Measurements from ENCODE around the gene SRF.
"Not testable (repeated sequence)": the region's sequence is repeated elsewhere in the genome, so short reads cannot be mapped to it uniquely, and the experiment has no call there.

The SRF gene

GRCh38 chr6:43128926-43129325, 42.1 kb upstream of the SRF start:
- no peak overlapping the region for H2AFZ ChIP-seq (ENCODE audit: low read depth)
- H3K4me3 ChIP-seq (IDR thresholded peaks at IDR 0.05; ENCODE audit: insufficient read depth, low read depth, low read length): no peak overlapping the region
- no peaks in the 10 kb centered on the region for H3K79me2 ChIP-seq (ENCODE audit: insufficient read depth, low read depth)
- H3K27me3 ChIP-seq (ENCODE audit: insufficient read depth, low read depth): no peaks in the 10 kb centered on the region
- H3K4me2 ChIP-seq: no peak overlapping the region
- no peaks in the 10 kb centered on the region for H4K20me1 ChIP-seq (ENCODE audit: insufficient read depth)
- H3K36me3 ChIP-seq (ENCODE audit: insufficient read depth): no peaks in the 10 kb centered on the region
- no peaks in the 10 kb centered on the region for H3K4me1 ChIP-seq (ENCODE audit: low read depth, poor library complexity, severe bottlenecking)
- no peak overlapping the region for H3K27ac ChIP-seq
- no peak overlapping the region for H3K9ac ChIP-seq
- TF ChIP-seq CTCF (conservative IDR thresholded peaks at IDR 0.05; ENCODE audit: low read depth, low read length): no peak

DNA sequence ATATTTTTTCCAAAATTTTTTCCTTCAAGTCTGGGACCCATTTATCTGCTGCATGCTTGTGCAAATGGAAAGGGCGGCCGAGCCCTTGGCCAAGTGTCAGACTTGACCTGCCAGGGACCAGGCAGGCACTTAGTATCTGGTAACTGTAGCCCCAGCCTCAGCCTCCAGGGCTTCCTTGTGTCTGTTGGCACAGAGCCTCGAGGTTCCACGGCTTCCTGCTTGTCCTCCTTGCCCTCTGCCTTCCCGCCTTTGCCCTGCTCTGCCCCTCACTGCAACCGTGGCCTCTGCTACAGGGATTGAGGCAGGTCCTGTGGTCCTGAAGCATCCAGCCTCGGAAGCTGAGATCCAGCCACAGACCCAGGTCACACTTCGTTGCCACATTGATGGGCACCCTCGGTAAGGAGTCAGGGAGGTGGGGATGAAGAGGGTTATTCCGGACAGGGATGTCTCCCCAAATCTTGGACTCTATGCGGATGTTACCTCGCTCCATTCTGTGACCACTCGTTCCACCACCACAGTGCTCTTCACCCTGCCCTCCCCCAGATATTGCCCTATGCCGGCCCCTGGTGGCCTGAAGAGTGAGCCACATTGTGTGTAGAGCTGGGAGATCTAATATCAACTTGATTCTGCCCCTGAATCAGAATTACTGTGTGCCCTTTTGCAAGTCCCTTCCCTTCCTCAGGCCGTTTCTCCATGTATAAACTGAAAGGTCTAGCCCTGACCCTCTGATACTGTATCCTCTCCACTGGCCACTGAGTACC, 41.5 kb upstream of the SRF start:
- Histone ChIP-seq H3K4me1 (ENCODE audit: low read depth, poor library complexity, severe bottlenecking) (no peaks in the 10 kb centered on the region), H3K27me3 (ENCODE audit: insufficient read depth, low read depth) (no peaks in the 10 kb centered on the region), H3K9ac (no peak overlapping the region), H3K4me2 (no peak overlapping the region), H3K4me3 (IDR thresholded peaks at IDR 0.05; ENCODE audit: insufficient read depth, low read depth, low read length) (no peak overlapping the region), H3K27ac (no peak overlapping the region), H3K36me3 (ENCODE audit: insufficient read depth) (no peaks in the 10 kb centered on the region), H3K79me2 (ENCODE audit: insufficient read depth, low read depth) (no peaks in the 10 kb centered on the region), H4K20me1 (ENCODE audit: insufficient read depth) (no peaks in the 10 kb centered on the region), H2AFZ (ENCODE audit: low read depth) (peak overlapping the region; percentile 21; the same call in 1 of the 2 replicates)
- peak; percentile 53 for TF ChIP-seq CTCF (conservative IDR thresholded peaks at IDR 0.05; ENCODE audit: low read depth, low read length)

DNA sequence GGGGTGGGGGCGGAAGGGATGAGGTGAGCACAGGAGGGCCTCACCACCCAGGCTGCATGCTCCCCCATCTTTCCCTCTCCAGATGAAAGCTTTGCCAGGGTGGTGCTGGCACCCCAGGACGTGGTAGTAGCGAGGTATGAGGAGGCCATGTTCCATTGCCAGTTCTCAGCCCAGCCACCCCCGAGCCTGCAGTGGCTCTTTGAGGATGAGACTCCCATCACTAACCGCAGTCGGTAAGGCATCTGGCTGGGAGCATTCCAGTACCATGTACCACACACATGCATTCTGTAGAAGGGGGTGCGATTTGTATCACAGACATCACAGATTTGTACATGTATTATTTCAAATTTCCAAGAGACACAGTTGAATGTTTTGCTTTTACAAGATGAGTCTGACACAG, 40.6 kb upstream of the SRF start:
- no peaks in the 10 kb centered on the region for H3K27me3 ChIP-seq (ENCODE audit: insufficient read depth, low read depth)
- TF ChIP-seq CTCF (conservative IDR thresholded peaks at IDR 0.05; ENCODE audit: low read depth, low read length): no peak
- no peak overlapping the region for H3K27ac ChIP-seq
- no peaks in the 10 kb centered on the region for H4K20me1 ChIP-seq (ENCODE audit: insufficient read depth)
- H3K36me3 ChIP-seq (ENCODE audit: insufficient read depth): no peaks in the 10 kb centered on the region
- no peak overlapping the region for H3K4me2 ChIP-seq
- no peak overlapping the region for H3K4me3 ChIP-seq (IDR thresholded peaks at IDR 0.05; ENCODE audit: insufficient read depth, low read depth, low read length)
- H3K79me2 ChIP-seq (ENCODE audit: insufficient read depth, low read depth): no peaks in the 10 kb centered on the region
- H3K4me1 ChIP-seq (ENCODE audit: low read depth, poor library complexity, severe bottlenecking): no peaks in the 10 kb centered on the region
- H3K9ac ChIP-seq: no peak overlapping the region
- no peak overlapping the region for H2AFZ ChIP-seq (ENCODE audit: low read depth)

GRCh38 chr6:43131379-43131778, 39.7 kb upstream of the SRF start:
- H3K27me3 ChIP-seq (ENCODE audit: insufficient read depth, low read depth); H3K36me3 ChIP-seq (ENCODE audit: insufficient read depth); H3K4me2 ChIP-seq; H3K4me3 ChIP-seq (IDR thresholded peaks at IDR 0.05; ENCODE audit: insufficient read depth, low read depth, low read length); H2AFZ ChIP-seq (ENCODE audit: low read depth); H3K79me2 ChIP-seq (ENCODE audit: insufficient read depth, low read depth); H3K9ac ChIP-seq; H3K4me1 ChIP-seq (ENCODE audit: low read depth, poor library complexity, severe bottlenecking); H3K27ac ChIP-seq; H4K20me1 ChIP-seq (ENCODE audit: insufficient read depth): not testable (repeated sequence)

- Histone ChIP-seq H3K79me2 (ENCODE audit: insufficient read depth, low read depth) (no peaks in the 10 kb centered on the region), H3K36me3 (ENCODE audit: insufficient read depth) (no peaks in the 10 kb centered on the region), H3K27ac (no peak overlapping the region), H4K20me1 (ENCODE audit: insufficient read depth) (no peaks in the 10 kb centered on the region), H3K4me1 (ENCODE audit: low read depth, poor library complexity, severe bottlenecking) (no peaks in the 10 kb centered on the region), H3K9ac (no peak overlapping the region), H3K4me3 (IDR thresholded peaks at IDR 0.05; ENCODE audit: insufficient read depth, low read depth, low read length) (no peak overlapping the region), H3K4me2 (no peak overlapping the region), H2AFZ (ENCODE audit: low read depth) (no peak overlapping the region), H3K27me3 (ENCODE audit: insufficient read depth, low read depth) (no peaks in the 10 kb centered on the region)
- no peak for TF ChIP-seq CTCF (conservative IDR thresholded peaks at IDR 0.05; ENCODE audit: low read depth, low read length)
Observed at GRCh38 chr6:43138267-43138666, 32.8 kb upstream of the SRF start.

GRCh38 chr6:43139973-43140372, 31.1 kb upstream of the SRF start:
- H3K27me3 ChIP-seq (ENCODE audit: insufficient read depth, low read depth); H4K20me1 ChIP-seq (ENCODE audit: insufficient read depth): not testable (repeated sequence)

More at GRCh38 chr6:43139973-43140372, 31.1 kb upstream of the SRF start:
- not testable (repeated sequence) for H3K79me2 ChIP-seq (ENCODE audit: insufficient read depth, low read depth); H3K27ac ChIP-seq; H3K36me3 ChIP-seq (ENCODE audit: insufficient read depth); H3K4me3 ChIP-seq (IDR thresholded peaks at IDR 0.05; ENCODE audit: insufficient read depth, low read depth, low read length); H2AFZ ChIP-seq (ENCODE audit: low read depth); H3K9ac ChIP-seq; H3K4me2 ChIP-seq; H3K4me1 ChIP-seq (ENCODE audit: low read depth, poor library complexity, severe bottlenecking)
